DMS53 treated with DMSO at 0.1 percent for 48 hours (cell line): ENCODE measurements around the gene CCDC181.
"Not testable (repeated sequence)": the region's sequence is repeated elsewhere in the genome, so short reads cannot be mapped to it uniquely, and the experiment has no call there.

ENCODE experiments used
- DNase-seq: peaks from one replicate; lab custom pipeline; 2025; ENCODE audit not compliant: unreplicated experiment; lab: John Stamatoyannopoulos, UW

CCDC181 gene

GRCh38 chr1:169402578-169402977, 24.7 kb downstream of the CCDC181 start:
- DNase-seq, result not testable (repeated sequence)

DNA sequence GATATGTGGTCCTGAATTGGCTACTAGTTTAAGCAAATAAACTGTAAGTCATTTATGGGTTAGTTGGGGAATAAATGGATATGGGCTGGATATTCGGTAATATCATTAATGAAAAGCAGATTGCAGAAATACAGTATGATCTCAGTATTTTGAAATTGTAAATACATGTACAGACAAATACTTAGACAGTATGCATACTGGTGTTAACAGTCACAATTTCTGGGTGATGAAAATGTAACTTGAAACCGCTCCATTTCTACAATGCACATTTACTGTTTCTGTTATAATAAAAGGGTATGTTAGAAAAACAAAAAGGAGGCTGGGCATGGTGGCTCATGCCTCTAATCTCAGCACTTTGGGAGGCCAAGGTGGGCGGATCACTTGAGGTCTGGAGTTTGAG, 31.3 kb downstream of the CCDC181 start:
- no peak for DNase-seq

- no peak for DNase-seq
Measured at GRCh38 chr1:169392406-169392805, 34.9 kb downstream of the CCDC181 start.

- no peak for DNase-seq
Measured at GRCh38 chr1:169390303-169390702, 37.0 kb downstream of the CCDC181 start.

GRCh38 chr1:169387399-169387798, 39.9 kb downstream of the CCDC181 start:
- no peak for DNase-seq

DNA sequence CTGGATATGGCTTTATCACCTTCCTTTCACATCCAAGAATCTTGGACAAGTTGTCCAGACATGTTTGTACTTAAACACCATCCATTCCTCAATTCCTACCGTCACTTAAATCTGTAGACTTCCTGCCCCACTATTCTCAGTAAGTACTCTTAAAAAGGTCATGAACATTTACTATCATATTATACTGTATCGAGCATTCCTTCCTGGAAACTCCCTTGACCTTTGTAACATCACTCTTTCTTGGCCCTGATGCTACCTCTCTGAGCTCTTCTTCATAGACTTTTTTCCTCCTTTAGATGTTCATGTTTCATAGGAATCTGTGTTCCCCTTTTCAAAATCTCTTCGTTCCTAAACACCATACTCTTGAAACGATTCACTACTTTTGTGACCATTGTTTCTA, 43.8 kb downstream of the CCDC181 start:
- no peak for DNase-seq

GRCh38 chr1:169381162-169381561, 46.1 kb downstream of the CCDC181 start:
- DNase-seq, result no peak

- no peak for DNase-seq
Measured at GRCh38 chr1:169371404-169371803, 55.9 kb downstream of the CCDC181 start.

GRCh38 chr1:169368406-169368769, 58.9 kb downstream of the CCDC181 start:
- peak; percentile 30 for DNase-seq

DNA sequence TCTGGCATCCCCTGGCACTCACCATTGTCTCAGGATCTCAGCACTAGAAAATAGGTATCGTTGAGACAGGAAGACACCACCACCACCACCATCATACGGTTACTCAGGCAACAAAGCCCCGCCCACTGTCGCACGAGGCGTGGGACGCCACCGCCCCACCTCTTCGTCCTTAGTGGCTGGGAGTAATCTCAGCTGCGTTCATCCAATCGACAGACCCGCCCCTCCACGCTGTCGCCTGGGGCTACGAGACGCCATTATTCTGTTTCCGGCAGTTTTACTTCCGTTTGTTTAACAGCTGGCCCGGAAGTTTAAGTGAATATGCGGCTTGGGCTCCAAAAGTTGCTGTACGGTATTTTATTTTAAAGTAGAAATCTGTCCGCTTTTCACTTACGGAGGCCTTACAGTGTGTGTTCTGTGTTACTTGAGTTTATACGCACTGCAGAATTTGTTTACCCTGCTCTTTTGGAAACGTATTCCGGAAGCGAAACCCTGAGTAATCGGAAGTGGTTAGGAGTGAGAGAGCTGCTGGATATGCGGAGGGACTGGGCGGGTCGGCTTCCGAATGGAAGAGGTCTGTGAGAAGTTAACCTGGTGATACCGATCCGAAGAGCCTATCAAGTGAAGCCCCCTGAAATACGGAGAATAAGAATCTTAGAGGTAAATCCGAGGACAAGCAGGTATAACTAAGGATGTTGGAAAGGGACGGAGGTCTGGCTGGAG, 59.4 kb downstream of the CCDC181 start, which contains the start of the genes BLZF1 and NME7:
Gene BLZF1 (plus strand): TSS at position 510 of the 720 bp plus-strand sequence. CDS start 1,328 bp downstream, outside the sequence.
Gene NME7 (minus strand): TSS at position 112 of the 720 bp plus-strand sequence. CDS start 87 bp downstream, at position 25.
- peak; percentile 94 for DNase-seq

DNA sequence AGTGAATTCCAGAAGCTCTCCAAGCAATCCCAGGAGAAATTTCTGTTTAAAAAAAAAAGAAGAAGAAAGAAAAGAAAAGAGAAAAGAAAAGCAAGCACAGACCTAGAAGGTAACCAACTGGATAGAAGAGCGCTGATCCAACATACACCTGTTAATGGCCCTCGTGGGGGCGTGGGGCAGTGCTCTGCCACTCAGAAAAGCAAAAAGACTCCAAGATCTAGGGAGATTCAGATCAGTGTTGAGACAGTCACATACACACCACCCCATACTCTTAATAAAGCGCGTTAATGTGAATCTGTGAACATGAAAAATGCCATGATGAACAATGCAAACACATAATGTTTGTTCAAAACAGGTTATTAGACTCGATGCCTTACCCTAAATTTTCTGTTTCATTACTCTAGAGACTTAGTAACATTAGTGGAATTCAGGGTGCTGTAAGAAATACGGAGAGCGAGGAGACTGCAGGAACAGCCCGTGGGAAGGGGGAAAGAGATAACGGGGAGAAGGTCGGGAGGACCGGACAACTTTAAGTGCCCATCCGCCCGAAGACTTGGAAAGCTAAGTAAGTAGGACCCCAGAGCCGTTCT, 60.1 kb downstream of the CCDC181 start:
- no peak for DNase-seq

DNA sequence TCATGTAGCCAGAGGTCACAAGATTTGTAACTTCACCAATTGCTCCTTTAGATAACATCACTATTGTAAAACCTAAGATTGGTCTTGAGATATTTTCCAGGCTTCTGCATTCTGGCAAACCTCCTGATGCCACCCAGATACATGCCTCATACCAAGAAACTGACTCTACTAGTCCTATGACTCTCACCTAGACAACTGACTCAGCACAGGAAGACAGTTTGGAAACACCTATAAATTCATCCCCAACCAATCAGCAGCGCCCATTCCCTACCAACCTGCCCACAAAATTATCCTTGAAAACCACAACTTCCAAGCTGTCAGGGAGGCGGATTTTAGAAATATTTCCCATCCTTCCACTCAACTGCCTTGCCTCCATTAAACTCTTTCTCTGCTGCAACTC, 62.3 kb downstream of the CCDC181 start:
- DNase-seq, result no peak

DNA sequence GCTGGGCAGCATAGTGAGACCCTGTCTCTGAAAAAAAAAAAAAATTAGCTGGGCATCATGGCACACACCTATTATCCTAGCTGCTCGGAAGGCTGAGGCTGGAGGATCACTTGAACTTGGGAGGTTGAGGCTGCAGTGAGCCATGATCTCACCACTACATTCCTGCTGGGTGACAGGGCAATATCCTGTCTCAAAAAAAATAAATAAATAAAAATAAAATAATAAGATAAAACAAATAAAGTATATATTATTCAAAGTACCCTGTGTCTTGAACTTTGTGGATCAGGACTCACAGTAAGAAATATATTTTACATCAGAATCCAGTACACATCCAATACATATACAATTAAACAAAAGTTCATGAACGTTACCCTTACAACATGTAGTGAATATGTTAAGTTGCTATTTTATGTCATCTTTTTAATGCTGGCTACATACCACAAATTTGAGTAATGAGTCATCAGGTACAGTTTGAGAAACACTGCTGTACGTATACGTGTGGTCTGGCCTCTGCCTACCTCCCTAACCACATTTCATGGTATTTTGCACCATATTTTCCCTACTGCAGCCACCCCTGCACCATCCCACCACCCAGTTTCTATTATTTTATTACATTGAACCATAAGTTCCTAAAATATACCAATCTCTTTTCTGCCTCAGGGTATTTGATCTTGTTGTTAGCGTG, 64.1 kb downstream of the CCDC181 start:
- DNase-seq, result no peak

- DNase-seq, result no peak
Measured at GRCh38 chr1:169361281-169361680, 66.0 kb downstream of the CCDC181 start.

- DNase-seq, result no peak
Measured at GRCh38 chr1:169360415-169360814, 66.9 kb downstream of the CCDC181 start.

DNA sequence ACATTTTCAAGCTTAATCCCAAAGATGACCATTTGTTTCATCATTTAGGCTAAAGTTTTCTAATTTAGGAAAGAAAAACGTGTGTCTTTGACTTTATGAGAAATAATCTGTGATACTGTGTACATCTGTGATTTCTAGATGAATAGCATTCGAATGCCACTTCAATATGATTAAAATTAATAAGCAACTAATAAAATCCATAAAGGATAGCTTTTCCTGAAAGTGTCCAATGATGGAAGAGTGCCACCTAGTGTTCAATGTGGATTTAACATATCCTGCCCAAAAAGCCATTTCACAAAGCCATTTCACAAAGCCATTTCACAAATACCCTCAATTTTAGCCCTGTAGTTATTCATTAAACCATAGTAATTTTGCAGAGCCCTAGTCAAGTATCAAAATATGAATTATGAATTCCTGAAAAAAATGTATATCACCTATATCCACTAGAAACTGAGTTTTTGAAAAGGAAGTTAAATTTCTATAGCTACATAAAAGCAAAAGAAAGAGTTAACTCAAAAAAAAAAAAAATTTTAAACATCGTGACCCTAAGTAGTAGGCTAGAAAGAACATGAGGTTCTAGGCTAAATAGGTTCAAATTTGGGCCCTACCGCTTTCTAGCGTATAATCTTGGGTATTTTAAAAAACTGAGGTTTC, 78.8 kb downstream of the CCDC181 start:
- peak; percentile 55 for DNase-seq

GRCh38 chr1:169347688-169348382, 79.4 kb downstream of the CCDC181 start:
- no peak for DNase-seq

GRCh38 chr1:169346036-169346589, 81.2 kb downstream of the CCDC181 start:
- no peak for DNase-seq

- DNase-seq, result no peak
Measured at GRCh38 chr1:169345511-169345910, 81.8 kb downstream of the CCDC181 start.
